ENCODE measurements around the gene HCFC1R1.

The HCFC1R1 gene

GRCh38 chr16:3035972-3036725 lies 12.4 kb upstream of the HCFC1R1 start:
- DNase-seq (ENCODE audit: low spot score): no peak

GRCh38 chr16:3035289-3035971 lies 11.7 kb upstream of the HCFC1R1 start:
- DNase-seq (ENCODE audit: low spot score): no peak

- no peak for DNase-seq (ENCODE audit: low spot score)
These were observed 8.9 kb upstream of the HCFC1R1 start for GRCh38 chr16:3032624-3033023.

GRCh38 chr16:3030222-3031212 lies 6.8 kb upstream of the HCFC1R1 start:
- no peak for DNase-seq (ENCODE audit: low spot score)

- DNase-seq (ENCODE audit: low spot score): no peak
These were observed 5.9 kb upstream of the HCFC1R1 start for GRCh38 chr16:3029491-3030221.

GRCh38 chr16:3028716-3029319 lies 5.1 kb upstream of the HCFC1R1 start:
- no peak for DNase-seq (ENCODE audit: low spot score)

GRCh38 chr16:3027983-3028715 lies 4.4 kb upstream of the HCFC1R1 start:
- peak; percentile 87 for DNase-seq (ENCODE audit: low spot score)

- DNase-seq (ENCODE audit: low spot score): no peak
These were observed 3.7 kb upstream of the HCFC1R1 start for GRCh38 chr16:3027489-3027795.

GRCh38 chr16:3026609-3027488 lies 3.1 kb upstream of the HCFC1R1 start:
- no peak for DNase-seq (ENCODE audit: low spot score)

- DNase-seq (ENCODE audit: low spot score): no peak
These were observed 2.2 kb upstream of the HCFC1R1 start for GRCh38 chr16:3026003-3026378.

- DNase-seq (ENCODE audit: low spot score): no peak
These were observed 1.6 kb upstream of the HCFC1R1 start for GRCh38 chr16:3025032-3026002.

GRCh38 chr16:3023415-3023668 lies 400 bp downstream of the HCFC1R1 start:
- DNase-seq (ENCODE audit: low spot score): no peak

GRCh38 chr16:3022684-3023414 lies 893 bp downstream of the HCFC1R1 start:
- no peak for DNase-seq (ENCODE audit: low spot score)

- DNase-seq (ENCODE audit: low spot score): peak; percentile 74
These were observed 1.5 kb downstream of the HCFC1R1 start for GRCh38 chr16:3022208-3022683.

GRCh38 chr16:3021449-3022207 lies 2.1 kb downstream of the HCFC1R1 start:
- peak; percentile 59 for DNase-seq (ENCODE audit: low spot score)

- peak; percentile 59 for DNase-seq (ENCODE audit: low spot score)
These were observed 2.9 kb downstream of the HCFC1R1 start for GRCh38 chr16:3020604-3021448.
